Liver (tissue), 9 donors: ENCODE data around the gene ZFX. TPM values are rescaled to one million over a fixed set of nuclear protein-coding genes. Genes with fewer than 3 reads are reported as not detected.

Experiments
- DNase-seq: peaks from one replicate; pipeline ENCODE4 v3.0.0-alpha.2; 2017; ENCODE audit warnings: low spot score
- H3K27ac ChIP-seq, 2 donors: one replicate each; pipeline ENCODE4 v1.7.0; 2013; ENCODE audit warnings: inconsistent platforms in 2 of 2, low read length in 2 of 2, control low read depth in 1 of 2, low read depth in 1 of 2, mild to moderate bottlenecking in 1 of 2
- H3K27me3 ChIP-seq, 4 donors: one replicate each; pipeline versions ENCODE4 v1.6.1 to v1.7.0; 2013; ENCODE audit warnings: low read length in 3 of 4, inconsistent platforms in 1 of 4, mild to moderate bottlenecking in 1 of 4, moderate library complexity in 1 of 4; ENCODE audit not compliant: control insufficient read depth in 4 of 4, insufficient read depth in 4 of 4
- H3K36me3 ChIP-seq, 4 donors: one replicate each; pipeline versions ENCODE4 v1.6.1 to v1.7.0; 2013; ENCODE audit warnings: low read length in 3 of 4, mild to moderate bottlenecking in 3 of 4, low read depth in 1 of 4, moderate library complexity in 1 of 4; ENCODE audit not compliant: control insufficient read depth in 4 of 4, insufficient read depth in 3 of 4
- H3K4me1 ChIP-seq, 4 donors: one replicate each; pipeline versions ENCODE4 v1.6.1 to v1.7.0; 2013; ENCODE audit warnings: low read length in 3 of 4, mild to moderate bottlenecking in 3 of 4, moderate library complexity in 1 of 4; ENCODE audit not compliant: control insufficient read depth in 4 of 4, insufficient read depth in 4 of 4
- H3K4me3 ChIP-seq, 3 donors: one replicate each; pipeline versions ENCODE4 v1.6.1 to v1.7.0; 2013; ENCODE audit warnings: low read length in 3 of 3, control low read depth in 1 of 3, low read depth in 1 of 3, mild to moderate bottlenecking in 1 of 3
- H3K9ac ChIP-seq, 2 donors: one replicate each; pipeline ENCODE4 v1.7.0; 2013; ENCODE audit warnings: low read length in 2 of 2, mild to moderate bottlenecking in 2 of 2, moderate library complexity in 2 of 2, control low read depth in 1 of 2, low read depth in 1 of 2
- H3K9me3 ChIP-seq, 4 donors: one replicate each; pipeline versions ENCODE4 v1.6.1 to v1.7.0; 2013; ENCODE audit warnings: low read length in 3 of 4; ENCODE audit not compliant: control insufficient read depth in 4 of 4
- EGR1 ChIP-seq, 2 donors: IDR thresholded peaks; 2 replicates each; pipeline ENCODE4 v1.6.1; 2016 to 2018; ENCODE audit warnings: antibody characterized with exemption in 2 of 2, low read depth in 2 of 2
- FOXA1 ChIP-seq: IDR thresholded peaks from 2 replicates; pipeline ENCODE4 v1.6.1; 2016; ENCODE audit warnings: antibody characterized with exemption
- FOXA2 ChIP-seq: IDR thresholded peaks from 2 replicates; pipeline ENCODE4 v1.6.1; 2016; ENCODE audit warnings: antibody characterized with exemption
- HNF4A ChIP-seq, 2 donors: conservative IDR thresholded peaks; 2 replicates each; pipeline ENCODE4 v1.6.1; 2016; ENCODE audit warnings: antibody characterized with exemption in 2 of 2, mild to moderate bottlenecking in 2 of 2
- HNF4G ChIP-seq: IDR thresholded peaks from 2 replicates; pipeline ENCODE4 v1.6.1; 2016; ENCODE audit warnings: antibody characterized with exemption
- JUND ChIP-seq, 2 donors: IDR thresholded peaks; 2 replicates each; pipeline ENCODE4 v1.6.1; 2016; ENCODE audit warnings: antibody characterized with exemption in 2 of 2
- NR2F2 ChIP-seq: IDR thresholded peaks from 2 replicates; pipeline ENCODE4 v1.6.1; 2016; ENCODE audit warnings: antibody characterized with exemption
- RXRA ChIP-seq, 2 donors: IDR thresholded peaks; 2 replicates each; pipeline ENCODE4 v1.6.1; 2017 to 2018; ENCODE audit warnings: antibody characterized with exemption in 2 of 2, mild to moderate bottlenecking in 1 of 2
- SP1 ChIP-seq: IDR thresholded peaks from 2 replicates; pipeline ENCODE4 v1.6.1; 2018; ENCODE audit warnings: antibody characterized with exemption, mild to moderate bottlenecking
- YY1 ChIP-seq: IDR thresholded peaks from 2 replicates; pipeline ENCODE4 v1.6.1; 2016; ENCODE audit warnings: antibody characterized with exemption, mild to moderate bottlenecking
- WGBS: extraction: QIAGEN DNeasy Blood & Tissue Kit; methylation state at CpG from one replicate; pipeline ENCODE4 v1.1.7; 2013; 5-methylcytosine and 5-hydroxymethylcytosine counted together
- polyA plus RNA-seq, 2 donors: library from polyadenylated mRNA; stranded (reverse) in 1 of 2; unstranded in 1 of 2; fragments of 200-250 nt in 1 of 2; fragments of >200 nt in 1 of 2; fragmentation: Nextera tagmentation in 1 of 2; extraction: Ambion mirVana in 1 of 2; gene quantifications; one replicate each; pipeline versions ENCODE4 v1.2.1 to v1.2.3, GENCODE V29; 2013 to 2015
- total RNA-seq, 2 donors: library from RNA; depleted of rRNA; stranded (reverse); fragments of >200 nt; gene quantifications; one replicate each; pipeline ENCODE4 v1.2.3, GENCODE V29; 2014
- TF ChIP-seq, protein P1 (sequence below): IDR thresholded peaks from 2 replicates; pipeline ENCODE4 v1.6.1; 2016; ENCODE audit warnings: antibody characterized with exemption, mild to moderate bottlenecking
- TF ChIP-seq, protein P2 (sequence below): IDR thresholded peaks from 2 replicates; pipeline ENCODE4 v1.6.1; 2016; ENCODE audit warnings: antibody characterized with exemption
- TF ChIP-seq, protein P3 (sequence below): IDR thresholded peaks from 2 replicates; pipeline ENCODE4 v1.6.1; 2016; ENCODE audit warnings: antibody characterized with exemption
- TF ChIP-seq, protein P4 (sequence below): IDR thresholded peaks from 2 replicates; pipeline ENCODE4 v1.6.1; 2016; ENCODE audit warnings: antibody characterized with exemption
- TF ChIP-seq, protein P5 (sequence below): fragments of 150-350 bp; IDR thresholded peaks from 2 replicates; pipeline ENCODE4 v1.5.1; 2017; ENCODE audit warnings: improper control_type of control experiment, low read depth, low read length; ENCODE audit not compliant: missing input control
- donor health status: healthy.
- donor health status: healthy.
- donor health status: healthy.
- donor health status: healthy.
- donor health status: healthy.

ZFX gene
- total and polyA plus RNA-seq, 4 donors: 3.8 to 50.0 (median 19.0) TPM

DNA sequence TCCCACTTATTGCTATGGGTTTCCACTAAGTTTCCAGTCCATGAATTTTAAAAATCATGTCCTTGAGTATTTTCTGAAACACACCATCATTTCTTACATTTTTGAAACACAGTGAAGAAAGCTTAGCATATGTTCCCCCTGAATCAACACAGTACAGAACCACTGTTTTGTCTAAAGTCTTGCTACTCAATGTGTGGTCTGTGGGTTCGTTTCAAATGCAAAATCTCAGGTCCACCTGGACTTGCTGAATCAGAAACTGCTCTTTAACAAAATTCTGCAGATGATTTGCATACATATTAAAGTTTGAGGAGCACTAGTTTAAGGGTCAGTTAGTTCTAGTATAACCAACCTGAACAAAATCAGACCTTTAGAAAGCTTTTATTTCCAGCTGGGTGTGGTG, 103.9 kb downstream of the ZFX start:
- H3K27me3 ChIP-seq: peaks cover 0 to 2% (median 0%) of the 10 kb centered on the region in 4 donors
- H3K9me3 ChIP-seq: no peaks in the 10 kb centered on the region
- peaks cover 0 to 9% (median 8%) of the 10 kb centered on the region in 4 donors for H3K4me1 ChIP-seq
- H3K4me3 ChIP-seq: no peak overlapping the region
- no peak overlapping the region for H3K9ac ChIP-seq
- H3K36me3 ChIP-seq: no peaks in the 10 kb centered on the region
- WGBS: 30% methylated on average over 1 of the region's 1 CpG
- TF ChIP-seq RXRA (IDR thresholded peaks at IDR 0.05): no peak
- TF ChIP-seq FOXA2: no peak
- TF ChIP-seq, protein P1, sequence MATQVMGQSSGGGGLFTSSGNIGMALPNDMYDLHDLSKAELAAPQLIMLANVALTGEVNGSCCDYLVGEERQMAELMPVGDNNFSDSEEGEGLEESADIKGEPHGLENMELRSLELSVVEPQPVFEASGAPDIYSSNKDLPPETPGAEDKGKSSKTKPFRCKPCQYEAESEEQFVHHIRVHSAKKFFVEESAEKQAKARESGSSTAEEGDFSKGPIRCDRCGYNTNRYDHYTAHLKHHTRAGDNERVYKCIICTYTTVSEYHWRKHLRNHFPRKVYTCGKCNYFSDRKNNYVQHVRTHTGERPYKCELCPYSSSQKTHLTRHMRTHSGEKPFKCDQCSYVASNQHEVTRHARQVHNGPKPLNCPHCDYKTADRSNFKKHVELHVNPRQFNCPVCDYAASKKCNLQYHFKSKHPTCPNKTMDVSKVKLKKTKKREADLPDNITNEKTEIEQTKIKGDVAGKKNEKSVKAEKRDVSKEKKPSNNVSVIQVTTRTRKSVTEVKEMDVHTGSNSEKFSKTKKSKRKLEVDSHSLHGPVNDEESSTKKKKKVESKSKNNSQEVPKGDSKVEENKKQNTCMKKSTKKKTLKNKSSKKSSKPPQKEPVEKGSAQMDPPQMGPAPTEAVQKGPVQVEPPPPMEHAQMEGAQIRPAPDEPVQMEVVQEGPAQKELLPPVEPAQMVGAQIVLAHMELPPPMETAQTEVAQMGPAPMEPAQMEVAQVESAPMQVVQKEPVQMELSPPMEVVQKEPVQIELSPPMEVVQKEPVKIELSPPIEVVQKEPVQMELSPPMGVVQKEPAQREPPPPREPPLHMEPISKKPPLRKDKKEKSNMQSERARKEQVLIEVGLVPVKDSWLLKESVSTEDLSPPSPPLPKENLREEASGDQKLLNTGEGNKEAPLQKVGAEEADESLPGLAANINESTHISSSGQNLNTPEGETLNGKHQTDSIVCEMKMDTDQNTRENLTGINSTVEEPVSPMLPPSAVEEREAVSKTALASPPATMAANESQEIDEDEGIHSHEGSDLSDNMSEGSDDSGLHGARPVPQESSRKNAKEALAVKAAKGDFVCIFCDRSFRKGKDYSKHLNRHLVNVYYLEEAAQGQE: no peak
- no peak for TF ChIP-seq JUND (IDR thresholded peaks at IDR 0.05)
- no peak for TF ChIP-seq HNF4G
- TF ChIP-seq, protein P2, sequence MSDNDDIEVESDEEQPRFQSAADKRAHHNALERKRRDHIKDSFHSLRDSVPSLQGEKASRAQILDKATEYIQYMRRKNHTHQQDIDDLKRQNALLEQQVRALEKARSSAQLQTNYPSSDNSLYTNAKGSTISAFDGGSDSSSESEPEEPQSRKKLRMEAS: no peak
- TF ChIP-seq, protein P3, sequence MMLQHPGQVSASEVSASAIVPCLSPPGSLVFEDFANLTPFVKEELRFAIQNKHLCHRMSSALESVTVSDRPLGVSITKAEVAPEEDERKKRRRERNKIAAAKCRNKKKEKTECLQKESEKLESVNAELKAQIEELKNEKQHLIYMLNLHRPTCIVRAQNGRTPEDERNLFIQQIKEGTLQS: no peak
- TF ChIP-seq FOXA1: no peak
- TF ChIP-seq, protein P4, sequence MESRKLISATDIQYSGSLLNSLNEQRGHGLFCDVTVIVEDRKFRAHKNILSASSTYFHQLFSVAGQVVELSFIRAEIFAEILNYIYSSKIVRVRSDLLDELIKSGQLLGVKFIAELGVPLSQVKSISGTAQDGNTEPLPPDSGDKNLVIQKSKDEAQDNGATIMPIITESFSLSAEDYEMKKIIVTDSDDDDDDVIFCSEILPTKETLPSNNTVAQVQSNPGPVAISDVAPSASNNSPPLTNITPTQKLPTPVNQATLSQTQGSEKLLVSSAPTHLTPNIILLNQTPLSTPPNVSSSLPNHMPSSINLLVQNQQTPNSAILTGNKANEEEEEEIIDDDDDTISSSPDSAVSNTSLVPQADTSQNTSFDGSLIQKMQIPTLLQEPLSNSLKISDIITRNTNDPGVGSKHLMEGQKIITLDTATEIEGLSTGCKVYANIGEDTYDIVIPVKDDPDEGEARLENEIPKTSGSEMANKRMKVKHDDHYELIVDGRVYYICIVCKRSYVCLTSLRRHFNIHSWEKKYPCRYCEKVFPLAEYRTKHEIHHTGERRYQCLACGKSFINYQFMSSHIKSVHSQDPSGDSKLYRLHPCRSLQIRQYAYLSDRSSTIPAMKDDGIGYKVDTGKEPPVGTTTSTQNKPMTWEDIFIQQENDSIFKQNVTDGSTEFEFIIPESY: no peak
- TF ChIP-seq HNF4A (conservative IDR thresholded peaks at IDR 0.05): no peak
- TF ChIP-seq, protein P5, sequence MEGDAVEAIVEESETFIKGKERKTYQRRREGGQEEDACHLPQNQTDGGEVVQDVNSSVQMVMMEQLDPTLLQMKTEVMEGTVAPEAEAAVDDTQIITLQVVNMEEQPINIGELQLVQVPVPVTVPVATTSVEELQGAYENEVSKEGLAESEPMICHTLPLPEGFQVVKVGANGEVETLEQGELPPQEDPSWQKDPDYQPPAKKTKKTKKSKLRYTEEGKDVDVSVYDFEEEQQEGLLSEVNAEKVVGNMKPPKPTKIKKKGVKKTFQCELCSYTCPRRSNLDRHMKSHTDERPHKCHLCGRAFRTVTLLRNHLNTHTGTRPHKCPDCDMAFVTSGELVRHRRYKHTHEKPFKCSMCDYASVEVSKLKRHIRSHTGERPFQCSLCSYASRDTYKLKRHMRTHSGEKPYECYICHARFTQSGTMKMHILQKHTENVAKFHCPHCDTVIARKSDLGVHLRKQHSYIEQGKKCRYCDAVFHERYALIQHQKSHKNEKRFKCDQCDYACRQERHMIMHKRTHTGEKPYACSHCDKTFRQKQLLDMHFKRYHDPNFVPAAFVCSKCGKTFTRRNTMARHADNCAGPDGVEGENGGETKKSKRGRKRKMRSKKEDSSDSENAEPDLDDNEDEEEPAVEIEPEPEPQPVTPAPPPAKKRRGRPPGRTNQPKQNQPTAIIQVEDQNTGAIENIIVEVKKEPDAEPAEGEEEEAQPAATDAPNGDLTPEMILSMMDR: no peak
- TF ChIP-seq YY1: no peak
- TF ChIP-seq SP1: no peak
- TF ChIP-seq EGR1 (IDR thresholded peaks at IDR 0.05; ENCODE audit: low read depth in 2 of 2): no peak
- H3K27ac ChIP-seq: peak overlapping the region in 1 of 2 donors; percentile 31
- DNase-seq: no peak

DNA sequence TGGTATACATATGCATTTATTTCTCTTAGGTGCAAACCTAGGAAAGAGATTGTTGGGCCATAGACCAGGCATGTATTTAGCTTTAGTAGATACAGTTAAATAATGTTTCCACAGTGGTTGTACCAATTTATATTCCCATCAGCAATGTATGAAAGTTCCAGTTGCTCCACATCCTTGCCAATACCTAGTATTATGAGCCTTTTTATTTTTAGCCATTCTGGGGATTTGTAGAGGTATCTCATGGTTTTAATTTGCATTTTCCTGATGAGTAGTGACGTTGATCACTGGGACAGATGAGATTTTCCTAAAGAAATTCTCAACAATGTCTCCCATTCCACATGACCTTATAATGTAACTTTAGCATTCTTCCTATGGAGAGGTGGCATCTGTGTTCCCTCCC, 107.5 kb downstream of the ZFX start:
- no peaks in the 10 kb centered on the region for H3K9me3 ChIP-seq
- no peak overlapping the region for H3K27ac ChIP-seq
- no peak for TF ChIP-seq RXRA (IDR thresholded peaks at IDR 0.05)
- no peak for TF ChIP-seq YY1
- TF ChIP-seq HNF4G: no peak
- no peak for TF ChIP-seq NR2F2
- TF ChIP-seq SP1: no peak
- no peak for TF ChIP-seq HNF4A (conservative IDR thresholded peaks at IDR 0.05)
- WGBS: 91% methylated on average over 1 of the region's 1 CpG
- no peaks in the 10 kb centered on the region for H3K36me3 ChIP-seq
- peaks cover 0 to 5% (median 0%) of the 10 kb centered on the region in 4 donors for H3K27me3 ChIP-seq
- H3K9ac ChIP-seq: no peak overlapping the region
- H3K4me1 ChIP-seq: peaks cover 1 to 13% (median 11%) of the 10 kb centered on the region in 4 donors
- DNase-seq: no peak
- H3K4me3 ChIP-seq: no peak overlapping the region
